ENCODE results near the gene ZNF91.
"Not testable (repeated sequence)": the region's sequence is repeated elsewhere in the genome, so short reads cannot be mapped to it uniquely, and the experiment has no call there.

ZNF91 gene

GRCh38 chr19:23395041-23395721 is at the start of gene ZNF91:
ZNF91 (minus strand) TSS chr19:23395471; CDS start chr19:23395354, 117 bp downstream.
- peak; percentile 3 for DNase-seq (ENCODE audit: low spot score)

DNA sequence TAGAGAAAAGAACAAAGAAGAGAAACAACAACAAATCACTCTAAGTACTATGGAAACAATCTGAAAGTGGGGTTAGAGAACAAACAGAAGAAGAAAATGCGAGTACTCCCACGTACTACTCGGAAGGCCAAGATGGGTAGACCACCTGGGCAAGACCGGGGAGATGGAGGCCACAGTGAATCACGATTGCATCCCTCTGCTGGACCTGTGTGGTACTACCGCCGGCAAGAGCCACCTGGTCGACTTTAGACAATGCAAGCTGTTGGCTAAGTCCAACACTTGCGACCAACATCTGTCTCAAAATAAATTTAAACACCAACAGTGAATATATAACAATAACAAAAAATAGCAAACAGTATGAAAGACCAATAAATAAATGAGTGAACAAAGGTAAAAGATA is 45.5 kb upstream of the ZNF91 start:
- DNase-seq (ENCODE audit: low spot score), result no peak

DNA sequence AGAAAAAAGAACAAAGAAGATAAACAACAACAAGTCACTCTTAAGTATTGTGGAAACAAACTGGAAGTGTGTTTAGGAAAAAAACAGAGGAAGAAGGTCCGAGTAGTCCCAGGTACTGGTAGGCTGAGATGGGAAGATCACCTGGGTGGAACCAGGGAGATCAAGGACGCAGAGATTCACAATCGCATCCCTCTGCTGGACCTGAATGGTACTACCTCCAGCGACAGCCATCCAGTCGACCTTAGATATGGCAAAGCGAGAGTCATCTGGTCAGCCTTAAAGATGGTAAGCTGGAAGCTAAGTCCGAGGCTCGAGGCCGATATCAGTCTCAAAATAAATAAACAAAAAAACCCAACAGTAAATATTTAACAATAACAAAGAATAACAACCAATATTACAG is 44.9 kb upstream of the ZNF91 start:
- peak; percentile 12 for DNase-seq (ENCODE audit: low spot score)

GRCh38 chr19:23439623-23440022 is 44.4 kb upstream of the ZNF91 start:
- DNase-seq (ENCODE audit: low spot score), result no peak

DNA sequence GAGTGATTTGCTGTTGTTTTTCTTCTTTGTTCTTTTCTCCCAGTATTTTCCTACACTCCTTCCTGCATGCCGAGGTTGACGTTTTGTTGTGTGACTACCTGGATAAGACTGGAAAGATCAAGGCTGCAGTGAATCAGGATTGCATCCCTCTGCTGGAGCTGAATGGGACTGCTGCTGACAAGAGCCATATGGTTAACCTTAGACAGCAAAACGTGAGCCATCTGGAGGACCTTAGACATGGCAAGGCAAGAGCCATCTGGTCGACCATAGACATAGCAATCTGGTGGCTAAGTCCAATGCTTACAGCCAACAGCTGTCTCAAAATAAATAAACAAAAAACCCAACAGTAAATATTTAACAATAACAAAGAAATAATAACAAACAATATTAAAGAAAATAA is 42.6 kb upstream of the ZNF91 start:
- no peak for DNase-seq (ENCODE audit: low spot score)

- DNase-seq (ENCODE audit: low spot score), result no peak
These were observed 41.7 kb upstream of the ZNF91 start for GRCh38 chr19:23436944-23437343.

DNA sequence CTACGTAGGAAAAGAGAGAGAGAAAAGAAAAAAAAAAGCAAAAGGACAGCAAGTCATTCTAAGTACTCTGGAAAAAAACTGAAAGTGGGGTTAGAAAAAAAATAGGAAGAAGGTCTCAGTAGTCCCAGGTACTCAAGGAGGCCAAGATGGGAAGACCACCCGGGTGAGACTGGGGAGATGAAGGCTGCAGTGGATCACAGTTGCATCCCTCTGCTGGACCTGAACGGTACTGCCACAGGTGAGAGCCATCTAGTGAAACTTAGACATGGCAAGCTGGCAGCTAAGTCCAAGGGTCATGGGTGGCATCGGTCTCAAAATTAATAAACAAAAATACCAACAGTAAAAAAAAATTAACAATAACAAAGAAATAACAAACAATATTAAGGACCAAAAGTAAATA is 41.0 kb upstream of the ZNF91 start:
- DNase-seq (ENCODE audit: low spot score), result no peak

- no peak for DNase-seq (ENCODE audit: low spot score)
These were observed 25.6 kb upstream of the ZNF91 start for GRCh38 chr19:23420824-23421223.

GRCh38 chr19:23419261-23419660 is 24.0 kb upstream of the ZNF91 start:
- not testable (repeated sequence) for DNase-seq (ENCODE audit: low spot score)

GRCh38 chr19:23415561-23416191 is 20.4 kb upstream of the ZNF91 start:
- DNase-seq (ENCODE audit: low spot score), result no peak

DNA sequence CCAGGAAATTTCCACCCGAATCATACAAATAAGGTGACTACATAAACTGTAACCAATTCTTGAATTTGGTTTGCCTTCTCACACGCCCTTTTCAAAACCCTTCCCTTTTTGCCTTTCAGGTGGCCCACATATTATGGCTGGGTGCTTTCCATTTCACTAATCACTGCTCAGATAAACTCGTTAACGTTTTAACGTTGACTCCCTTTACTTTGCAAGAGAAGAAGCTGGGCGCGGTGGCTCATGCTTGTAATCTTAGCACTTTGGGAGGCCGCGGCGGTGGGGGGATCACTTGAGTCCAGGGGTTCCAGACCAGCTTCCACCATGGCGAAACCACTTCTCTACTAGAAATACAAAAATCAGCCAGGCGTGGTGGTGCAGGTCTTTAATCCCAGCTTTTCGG is 19.8 kb upstream of the ZNF91 start:
- DNase-seq (ENCODE audit: low spot score), result no peak

DNA sequence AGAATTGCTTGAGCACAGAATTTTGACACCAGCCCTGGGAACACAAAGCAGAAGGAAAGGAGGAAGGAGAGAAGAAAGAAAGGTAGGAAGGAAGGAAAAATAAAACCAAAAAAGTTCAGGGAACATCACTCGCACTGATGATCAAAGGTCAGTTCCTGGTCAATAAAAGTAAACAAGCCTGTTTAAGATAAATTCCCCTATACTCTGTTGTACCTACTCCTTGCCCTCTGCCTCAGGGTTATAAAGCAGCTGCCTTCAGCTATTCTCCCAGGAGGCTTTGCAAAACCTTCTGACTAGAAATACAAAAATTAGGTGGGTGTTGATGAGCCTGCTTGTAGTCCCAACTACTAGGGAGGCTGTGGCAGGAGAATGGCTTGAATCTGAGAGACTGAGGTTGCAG is 14.9 kb upstream of the ZNF91 start:
- no peak for DNase-seq (ENCODE audit: low spot score)

GRCh38 chr19:23409392-23410048 is 14.2 kb upstream of the ZNF91 start:
- no peak for DNase-seq (ENCODE audit: low spot score)

GRCh38 chr19:23407616-23408133 is 12.4 kb upstream of the ZNF91 start:
- no peak for DNase-seq (ENCODE audit: low spot score)

DNA sequence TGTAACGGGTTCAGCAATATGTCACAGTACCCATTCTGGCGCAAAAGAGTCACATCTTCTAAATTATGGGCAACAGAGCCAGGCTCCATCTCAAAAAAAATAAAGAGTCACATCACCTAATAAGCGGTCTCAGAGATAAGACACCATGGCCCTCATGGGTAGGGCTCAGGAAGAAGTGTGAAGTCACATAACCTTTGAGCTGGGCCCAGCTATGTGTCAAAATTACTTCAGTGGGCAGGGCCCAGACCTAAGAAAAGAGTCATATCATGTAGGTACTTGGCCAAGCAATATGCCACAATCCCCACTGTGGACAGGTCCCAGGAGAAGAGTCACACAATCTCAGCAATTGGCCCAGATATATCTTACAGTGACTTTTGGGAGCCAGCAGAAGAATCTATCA is 11.4 kb upstream of the ZNF91 start:
- DNase-seq (ENCODE audit: low spot score), result no peak

GRCh38 chr19:23406091-23406490 is 10.8 kb upstream of the ZNF91 start:
- DNase-seq (ENCODE audit: low spot score), result no peak

DNA sequence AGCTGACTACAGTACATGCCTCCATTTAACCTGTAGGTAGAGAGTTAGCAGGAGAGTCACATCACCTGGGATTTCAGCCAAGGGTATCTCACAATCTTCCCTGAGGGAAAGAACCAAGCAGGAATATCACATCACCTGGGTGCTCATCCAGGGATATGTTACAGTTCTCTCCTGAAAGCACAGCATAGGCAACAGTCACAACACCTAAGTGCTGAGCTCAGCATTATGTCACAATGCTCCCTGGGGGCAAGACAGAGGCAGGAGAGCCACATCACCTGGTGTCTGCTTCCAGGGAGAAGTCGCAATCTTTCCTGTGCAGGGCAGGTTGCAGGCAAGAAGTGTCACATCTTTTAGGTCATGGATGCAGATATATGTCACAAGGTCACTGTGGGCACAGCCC is 9.4 kb upstream of the ZNF91 start:
- DNase-seq (ENCODE audit: low spot score), result no peak

GRCh38 chr19:23403581-23404324 is 8.5 kb upstream of the ZNF91 start:
- no peak for DNase-seq (ENCODE audit: low spot score)

- DNase-seq (ENCODE audit: low spot score), result no peak
These were observed 7.8 kb upstream of the ZNF91 start for GRCh38 chr19:23403052-23403451.

DNA sequence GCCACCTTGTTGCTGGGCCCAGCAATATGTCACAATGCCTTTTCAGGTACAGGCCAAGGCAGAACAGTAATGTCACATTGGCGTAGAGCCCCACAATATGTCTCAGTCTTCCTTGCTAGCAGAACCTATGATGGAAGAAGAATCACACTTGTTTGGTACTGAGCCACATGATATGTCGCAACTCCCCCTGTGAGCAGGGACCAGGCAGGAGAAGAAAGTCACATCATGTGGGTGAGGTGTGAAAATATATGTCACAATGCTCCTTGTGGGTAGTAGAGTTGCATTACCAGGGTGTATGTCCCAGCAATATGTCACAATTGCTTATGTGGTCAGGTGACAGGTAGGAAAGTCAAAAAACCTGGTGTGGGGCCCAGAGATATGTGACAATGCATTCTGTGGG is 7.1 kb upstream of the ZNF91 start:
- DNase-seq (ENCODE audit: low spot score), result no peak

- no peak for DNase-seq (ENCODE audit: low spot score)
These were observed 5.9 kb upstream of the ZNF91 start for GRCh38 chr19:23401086-23401610.

- no peak for DNase-seq (ENCODE audit: low spot score)
These were observed 4.2 kb upstream of the ZNF91 start for GRCh38 chr19:23399443-23399842.
